ENCODE data around the gene RBBP5.
"Not testable (repeated sequence)": the region's sequence is repeated elsewhere in the genome, so short reads cannot be mapped to it uniquely, and the experiment has no call there.

The RBBP5 gene

DNA sequence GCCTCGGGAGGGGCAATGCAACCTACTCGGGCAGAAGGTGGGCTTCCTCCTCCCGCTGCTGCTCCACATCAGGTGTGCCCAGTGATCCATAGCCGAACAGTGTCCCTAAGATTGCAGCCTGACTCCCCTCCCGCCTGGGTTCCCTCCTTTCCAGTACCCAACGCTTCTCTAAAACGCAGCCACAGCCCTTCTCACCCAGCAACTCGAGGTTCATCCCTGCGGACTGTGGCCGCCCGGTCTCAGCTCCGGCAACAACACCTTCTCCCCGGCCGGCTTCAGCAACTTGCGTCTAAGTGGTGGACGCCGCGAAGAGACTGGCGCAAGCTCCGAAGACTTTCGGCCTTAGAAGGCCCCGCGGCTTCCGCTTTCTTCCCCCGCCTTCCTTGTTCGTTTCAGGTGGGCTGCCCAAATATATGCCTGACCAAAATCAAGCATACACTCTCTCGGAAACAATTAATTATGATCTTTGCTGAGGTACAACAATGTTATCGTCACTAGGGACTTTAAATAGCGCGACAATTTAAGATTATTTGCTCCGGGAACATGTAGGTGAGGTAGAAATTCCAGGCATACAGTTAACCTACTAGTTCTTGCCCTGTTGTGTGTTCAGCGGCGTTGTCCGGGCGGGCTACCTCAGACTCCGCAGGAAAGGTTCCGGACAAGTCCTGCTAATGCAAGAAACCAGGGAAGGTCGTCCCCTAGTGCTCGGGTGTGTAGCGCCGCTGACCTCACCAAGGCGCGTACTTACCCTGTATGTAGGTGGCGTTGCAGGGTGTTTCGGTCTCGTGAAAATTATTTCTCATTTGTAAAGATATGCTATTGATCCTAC, at the start of gene RBBP5:
Gene RBBP5 (minus strand): TSS at position 319 of the 829 bp plus-strand sequence. CDS start 105 bp downstream, at position 214.
- peak; percentile 98 for DNase-seq

- DNase-seq: no peak
Observed at GRCh38 chr1:205171369-205171768, 49.6 kb upstream of the RBBP5 start.

DNA sequence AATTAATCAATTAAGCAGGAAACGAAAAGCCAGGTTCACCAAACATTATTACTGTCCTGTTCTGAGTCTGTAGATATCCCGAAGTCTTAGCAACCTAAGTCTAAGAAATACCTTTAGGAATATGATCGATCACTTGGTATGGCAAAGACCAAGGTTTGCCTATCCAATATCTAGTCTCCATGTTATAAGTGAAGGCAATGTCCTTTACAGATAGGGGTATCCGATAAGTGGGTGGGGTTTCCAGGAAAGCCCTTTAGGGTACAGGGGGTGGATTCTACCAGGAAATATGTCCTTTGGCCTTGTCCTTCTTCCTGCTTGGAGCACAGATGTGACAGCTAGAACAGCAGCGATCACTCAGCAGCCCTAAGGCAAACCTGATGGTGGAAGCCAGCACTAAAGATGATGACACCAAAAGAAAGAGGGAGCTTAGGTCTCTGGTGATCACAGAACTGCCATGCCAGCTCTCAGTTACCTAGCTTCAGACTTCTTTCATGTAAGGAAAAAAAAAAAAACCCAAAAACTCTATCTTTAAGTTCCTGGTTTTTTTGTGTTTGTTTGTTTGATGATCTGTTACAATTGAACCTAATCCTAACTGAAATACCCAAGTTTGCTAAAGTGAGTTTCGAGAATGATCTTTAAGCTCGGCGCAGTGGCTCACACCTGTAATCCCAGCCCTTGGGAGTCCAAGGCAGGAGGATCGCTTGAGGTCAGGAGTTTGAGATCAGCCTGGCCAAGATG, 48.9 kb upstream of the RBBP5 start:
- no peak for DNase-seq

GRCh38 chr1:205169248-205169647, 47.5 kb upstream of the RBBP5 start:
- no peak for DNase-seq

DNA sequence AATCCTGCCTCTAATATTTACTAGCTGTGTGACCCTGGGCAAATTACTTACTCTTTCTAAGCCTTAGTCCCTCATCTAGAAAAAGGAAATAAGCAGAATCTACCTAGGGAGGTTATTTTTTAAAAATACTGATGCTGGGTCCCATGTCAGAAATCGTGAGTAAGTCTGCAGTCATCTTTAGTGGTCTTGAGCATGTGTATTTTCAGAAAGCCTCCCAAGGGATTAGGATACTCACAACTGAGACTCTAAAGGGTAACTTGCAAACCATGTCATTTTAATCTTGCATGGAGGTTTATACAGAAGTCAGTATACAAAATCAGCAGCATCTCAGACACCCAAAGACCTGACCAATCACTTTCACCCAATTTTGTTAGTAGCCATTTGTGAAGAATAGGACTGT, 46.5 kb upstream of the RBBP5 start:
- no peak for DNase-seq

GRCh38 chr1:205162301-205162700, 40.5 kb upstream of the RBBP5 start:
- DNase-seq: no peak

- no peak for DNase-seq
Observed at GRCh38 chr1:205161076-205161475, 39.3 kb upstream of the RBBP5 start.

- DNase-seq: no peak
Observed at GRCh38 chr1:205158048-205158616, 36.4 kb upstream of the RBBP5 start.

- DNase-seq: not testable (repeated sequence)
Observed at GRCh38 chr1:205155665-205156377, 34.0 kb upstream of the RBBP5 start.

DNA sequence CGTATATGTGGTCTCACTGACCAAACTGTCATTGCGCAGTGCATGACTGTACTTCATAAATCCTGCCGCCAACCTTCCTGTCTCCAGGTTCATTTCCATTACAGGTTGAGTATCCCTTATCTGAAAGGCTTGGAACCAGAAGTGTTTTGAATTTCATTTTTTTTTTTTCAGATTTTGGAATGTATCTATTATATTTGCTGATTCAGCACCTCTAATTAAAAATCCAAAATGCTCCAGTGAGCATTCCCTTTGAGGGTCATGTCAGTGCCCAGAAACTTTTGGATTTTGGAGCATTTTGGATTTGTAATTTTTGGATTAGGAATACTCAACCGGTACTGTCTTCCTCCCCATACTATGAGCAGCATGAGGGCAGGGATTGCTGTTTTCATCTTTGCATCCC, 30.7 kb upstream of the RBBP5 start:
- DNase-seq: no peak

DNA sequence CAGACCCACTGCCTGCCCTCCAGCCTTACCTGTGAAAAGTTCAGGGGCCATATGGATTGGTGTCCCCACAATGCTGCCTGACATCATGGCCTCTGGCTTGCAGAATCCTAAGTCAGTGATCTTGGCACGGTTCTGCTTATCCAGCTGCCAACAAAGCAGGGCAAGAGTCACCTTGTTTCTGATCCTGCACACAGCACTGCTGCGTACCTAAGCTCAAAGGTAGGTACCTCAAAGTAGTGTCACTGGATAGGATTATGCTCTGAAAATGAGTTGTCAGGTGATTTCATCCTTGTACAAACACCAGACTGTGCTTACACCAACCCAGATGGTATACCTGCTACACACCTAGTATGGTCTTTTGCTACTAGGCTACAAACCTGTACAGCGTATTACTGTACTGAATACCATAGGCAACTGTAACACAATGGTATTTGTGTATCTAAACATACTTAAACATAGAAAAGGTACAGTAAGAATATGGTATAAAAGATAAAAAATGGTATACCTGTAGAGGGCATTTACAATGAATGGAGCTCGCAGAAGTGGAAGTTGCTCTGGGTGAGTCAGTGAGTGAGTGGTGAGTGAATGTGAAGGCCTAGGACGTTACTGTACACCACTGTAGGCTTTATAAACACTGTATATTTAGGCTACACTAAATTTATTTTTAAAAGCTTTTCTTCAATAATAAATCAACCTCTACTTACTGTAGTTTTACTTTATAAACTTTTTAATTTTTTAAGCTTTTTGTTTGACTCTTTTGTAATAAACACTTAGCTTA, 29.1 kb upstream of the RBBP5 start:
- no peak for DNase-seq

GRCh38 chr1:205147191-205147835, 25.5 kb upstream of the RBBP5 start:
- no peak for DNase-seq

DNA sequence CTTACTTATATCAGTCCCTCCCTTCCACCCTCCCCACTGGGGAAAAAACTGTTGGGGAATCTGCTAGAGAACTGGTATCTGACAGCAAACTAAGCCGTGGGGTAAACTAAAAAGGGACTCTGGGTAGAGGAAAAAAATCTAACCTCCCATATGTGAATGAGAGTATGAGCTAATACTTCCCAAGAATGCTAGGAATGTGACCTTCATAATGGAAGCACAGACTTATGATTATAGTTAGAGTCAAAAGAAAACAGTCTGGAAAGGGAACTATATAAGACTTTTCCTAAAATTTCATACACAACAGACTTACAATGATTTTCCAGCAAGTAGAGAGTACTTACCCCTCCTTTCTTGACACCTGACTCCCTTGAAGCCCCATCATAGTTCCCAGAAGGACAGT, 23.0 kb upstream of the RBBP5 start:
- DNase-seq: no peak

DNA sequence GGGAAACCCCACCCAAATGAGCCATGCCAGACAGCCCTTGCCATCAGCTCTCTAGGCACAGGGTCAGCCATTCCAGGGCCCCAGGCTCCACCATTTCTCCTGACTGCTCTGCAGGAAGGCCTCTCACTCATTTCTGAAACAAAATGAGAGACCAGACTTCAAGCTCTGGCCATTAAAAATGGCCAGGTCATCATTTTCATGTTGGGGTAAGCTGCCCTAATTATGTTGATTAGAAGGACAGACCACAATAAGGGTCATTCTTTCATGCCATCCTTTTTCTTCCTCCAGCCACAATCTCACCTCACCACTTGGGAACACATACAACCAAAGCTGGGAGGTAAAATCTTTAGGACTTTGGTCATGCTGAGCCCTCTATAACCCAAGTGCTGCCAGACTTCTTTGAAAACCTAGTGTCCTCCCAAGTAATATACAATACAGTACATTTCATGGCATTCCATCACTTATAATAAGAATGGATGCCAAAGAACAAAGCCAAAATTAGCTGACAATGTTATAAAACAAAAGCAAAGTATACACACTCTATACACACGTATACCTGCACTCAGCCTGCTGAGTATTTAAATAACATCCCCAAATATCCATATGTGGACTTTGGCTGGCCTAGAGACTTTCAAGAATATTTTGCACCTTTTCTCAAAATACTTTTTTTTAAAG, 22.4 kb upstream of the RBBP5 start:
- DNase-seq: no peak

DNA sequence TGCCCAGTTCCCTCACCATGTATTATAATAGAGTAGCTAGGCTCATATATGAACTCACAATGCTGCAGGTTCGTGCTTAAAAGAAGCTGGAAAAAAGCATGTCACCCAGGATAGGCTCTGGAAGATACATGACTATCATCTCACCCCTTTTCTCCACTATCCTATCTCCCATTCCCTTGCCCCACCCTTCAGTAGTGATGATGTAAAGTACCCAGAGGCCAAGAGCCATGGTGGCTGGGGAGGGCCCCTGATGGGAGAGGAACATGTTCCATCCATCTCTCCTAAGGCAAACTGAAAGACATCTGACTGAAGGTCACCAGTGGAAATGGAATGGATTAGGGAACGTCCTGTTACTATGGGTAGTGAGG, 20.3 kb upstream of the RBBP5 start:
- DNase-seq: no peak

DNA sequence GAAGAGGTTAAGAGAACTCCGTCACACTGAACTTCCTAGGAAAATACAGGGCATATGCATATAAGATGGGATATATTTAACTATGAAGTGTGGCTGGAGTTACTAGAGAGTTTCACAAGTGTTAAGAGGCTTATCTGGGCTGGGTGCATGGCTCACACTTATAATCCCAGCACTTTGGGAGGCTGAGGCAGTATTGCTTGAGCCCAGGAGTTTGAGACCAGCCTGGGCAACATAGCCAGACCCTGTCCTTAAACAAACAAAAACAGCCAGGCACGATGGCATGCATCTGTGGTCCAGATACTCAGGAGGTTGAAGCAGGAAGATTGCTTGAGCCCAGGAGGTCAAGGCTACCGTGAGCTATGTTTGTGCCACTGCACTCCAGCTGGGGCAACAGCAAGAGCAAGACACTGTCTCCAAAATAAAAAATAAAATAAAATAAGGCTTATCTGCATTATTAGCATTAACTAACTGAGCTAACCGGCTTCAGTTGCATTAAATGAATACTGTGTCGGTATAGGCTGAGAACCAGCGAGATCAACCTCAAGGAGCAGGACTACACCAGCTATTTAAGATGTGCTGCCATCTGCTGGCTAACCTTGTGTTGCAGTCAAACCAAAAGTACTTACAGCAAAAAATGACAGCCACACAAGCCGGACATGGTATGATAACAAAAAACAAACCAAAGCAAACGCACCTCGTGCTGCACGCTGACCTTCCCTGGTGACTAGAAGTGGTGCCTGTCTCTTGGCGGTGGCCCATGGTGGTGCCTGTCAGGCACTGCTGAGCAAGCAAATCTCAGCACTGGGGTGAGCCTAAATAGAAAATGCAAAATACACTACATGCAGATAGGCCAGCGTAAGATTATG, 19.7 kb upstream of the RBBP5 start:
- DNase-seq: peak; percentile 78

- DNase-seq: no peak
Observed at GRCh38 chr1:205140113-205140512, 18.3 kb upstream of the RBBP5 start.

- DNase-seq: no peak
Observed at GRCh38 chr1:205137901-205138300, 16.1 kb upstream of the RBBP5 start.

GRCh38 chr1:205133287-205133686, 11.5 kb upstream of the RBBP5 start:
- no peak for DNase-seq

DNA sequence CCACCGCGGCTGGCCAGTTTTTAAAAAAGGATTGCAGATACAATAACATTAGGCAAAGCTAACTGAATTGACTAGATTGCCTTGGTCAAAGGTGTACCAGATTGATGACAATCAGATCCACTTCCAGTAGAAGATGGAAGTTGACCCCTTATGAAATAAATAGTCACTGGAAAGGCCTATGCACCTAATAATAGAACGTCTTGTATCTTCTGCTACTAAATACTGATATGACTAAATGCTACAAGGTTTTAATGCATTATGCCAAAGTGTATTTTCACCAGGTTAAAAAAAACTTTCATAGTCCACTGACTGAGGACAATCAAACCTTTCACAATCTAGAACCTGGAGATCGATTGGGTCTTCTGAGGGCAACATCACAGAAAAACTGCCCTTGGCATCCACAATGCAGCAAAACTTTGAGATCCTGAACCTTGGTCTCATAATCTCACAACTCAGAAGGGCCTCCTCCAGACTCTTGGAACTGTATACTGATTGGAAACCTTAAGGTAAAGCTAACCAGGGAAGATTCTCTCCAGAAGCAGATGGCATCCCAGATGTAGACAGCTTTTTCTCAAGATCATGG, 7.8 kb upstream of the RBBP5 start:
- no peak for DNase-seq
